K562 (cell line): ENCODE results near the gene PLK1. TPM values are rescaled to one million over a fixed set of nuclear protein-coding genes. Genes with fewer than 3 reads are reported as not detected.
A peak's percentile ranks its signal among the peaks of the same experiment; 100 is the strongest.

Experiments
- ATAC-seq: fragments of 200-7000 bp; cut with Tn5 transposase; 3 replicates; pipeline ENCODE4 v1.9.1; 2020; ENCODE audit warnings: moderate library complexity
- BruUV-seq: library from RNA; stranded (reverse); fragments of 400-500 nt; replicated peaks from 2 replicates; lab custom pipeline; 2021; lab: Mats Ljungman, UMichigan
- CTCF ChIA-PET: fragments of 300-600 bp; formaldehyde crosslinking; extraction: SDS; loops from one replicate; lab custom pipeline; 2021; ENCODE audit warnings: low intra/inter-chr PET ratio; lab: Yijun Ruan, JAX
- POLR2A ChIA-PET: fragments of 300-600, 350-650 bp; sonication (Branson Sonifier 250); formaldehyde crosslinking; extraction: SDS; loops from one replicate; lab custom pipeline; 2021; ENCODE audit warnings: antibody characterized with exemption, inconsistent platforms; lab: Yijun Ruan, JAX
- DNase-seq, 4 experiments: peaks; one replicate each; pipeline versions ENCODE4 v3.0.0 to v3.0.0-alpha.2; 2011 to 2018; ENCODE audit warnings: low spot score in 3 of 4, mixed read lengths in 3 of 4; ENCODE audit errors: extremely low read depth in 1 of 4
- FAIRE-seq: peaks from 2 replicates; lab custom pipeline; 2011; peaks lifted over from hg19 to GRCh38; lab: Jason Lieb, UNC
- H2AFZ ChIP-seq: 2 replicates; pipeline ENCODE4 v1.6.0; 2011; ENCODE audit warnings: low read depth, low read length, control low read depth, inconsistent platforms
- H3K27ac ChIP-seq: fragments of 200-600 bp; 3 replicates; pipeline ENCODE4 v1.8.0; 2011; ENCODE audit warnings: low read depth, mild to moderate bottlenecking, control low read depth, inconsistent platforms, low read length, moderate library complexity, mixed read lengths; ENCODE audit errors: extremely low read depth
- H3K27me3 ChIP-seq, 2 experiments: fragments of 300-600 bp in 1 of 2; 2 replicates in 1 of 2; 3 replicates in 1 of 2; pipeline versions ENCODE4 v1.6.0 to v1.8.0; 2011; ENCODE audit warnings: inconsistent platforms in 2 of 2, low read length in 2 of 2, mild to moderate bottlenecking in 1 of 2, mixed read lengths in 1 of 2, moderate library complexity in 1 of 2; ENCODE audit not compliant: control insufficient read depth in 2 of 2, insufficient read depth in 2 of 2
- H3K36me3 ChIP-seq: fragments of 300-600 bp; 3 replicates; pipeline ENCODE4 v1.8.0; 2011; ENCODE audit warnings: mild to moderate bottlenecking, low read length, inconsistent platforms; ENCODE audit not compliant: control insufficient read depth, insufficient read depth
- H3K4me1 ChIP-seq, 2 experiments: fragments of 200-600 bp in 1 of 2; replicated peaks in 1 of 2; 2 replicates in 1 of 2; 3 replicates in 1 of 2; pipeline versions ENCODE4 v1.5.1 to v1.8.0; 2011; ENCODE audit warnings: inconsistent platforms in 2 of 2, low read length in 2 of 2, mild to moderate bottlenecking in 1 of 2, mixed read lengths in 1 of 2, moderate library complexity in 1 of 2; ENCODE audit not compliant: control insufficient read depth in 2 of 2, insufficient read depth in 2 of 2
- H3K4me2 ChIP-seq: 2 replicates; pipeline ENCODE4 v1.6.1; 2011; ENCODE audit warnings: low read length, control low read depth, inconsistent platforms, mixed read lengths; ENCODE audit not compliant: insufficient read depth
- H3K4me3 ChIP-seq: fragments of 200-600 bp; sonication (generic), shearing (Covaris generic); 2 replicates; pipeline ENCODE4 v1.5.1; 2016; ENCODE audit warnings: control low read depth, inconsistent platforms
- H3K79me2 ChIP-seq: fragments of 200-600 bp; 3 replicates; pipeline ENCODE4 v1.8.0; 2011; ENCODE audit warnings: low read length, inconsistent platforms; ENCODE audit not compliant: control insufficient read depth, insufficient read depth
- H3K9ac ChIP-seq, 2 experiments: 2 replicates each; pipeline versions ENCODE4 v1.6.0 to v1.6.1; 2011; ENCODE audit warnings: low read depth in 2 of 2, low read length in 2 of 2, control low read depth in 1 of 2, inconsistent platforms in 1 of 2, mild to moderate bottlenecking in 1 of 2, mixed read lengths in 1 of 2; ENCODE audit not compliant: insufficient read depth in 1 of 2
- H3K9me1 ChIP-seq: one replicate; pipeline ENCODE4 v1.6.0; 2011; ENCODE audit warnings: inconsistent platforms, mild to moderate bottlenecking, low read length, moderate library complexity; ENCODE audit not compliant: control insufficient read depth, insufficient read depth
- H3K9me3 ChIP-seq: replicated peaks from 2 replicates; pipeline ENCODE4 v1.5.1; 2011; ENCODE audit warnings: low read depth, low read length, inconsistent platforms; ENCODE audit not compliant: control insufficient read depth, insufficient read depth
- H4K20me1 ChIP-seq: replicated peaks from 2 replicates; pipeline ENCODE4 v1.6.1; 2011; ENCODE audit warnings: low read length, inconsistent platforms, mixed read lengths; ENCODE audit not compliant: control insufficient read depth, insufficient read depth
- CHD2 ChIP-seq: IDR thresholded peaks from 2 replicates; pipeline ENCODE4 v1.6.1; 2011; ENCODE audit warnings: low read depth, low read length
- CXXC5 ChIP-seq: fragments of 250-450 bp; sonication (Bioruptor Pico); IDR thresholded peaks from 2 replicates; pipeline ENCODE4 v1.8.0; 2022; ENCODE audit warnings: inconsistent platforms, mild to moderate bottlenecking, moderate library complexity
- FOXJ3 ChIP-seq: sonication (generic); formaldehyde crosslinking; IDR thresholded peaks from 2 replicates; pipeline ENCODE4 v1.4.0; 2020; ENCODE audit warnings: mild to moderate bottlenecking, missing genetic modification reagents
- FOXM1 ChIP-seq, 2 experiments: fragments of 450-650 bp in 1 of 2; sonication (generic) in 1 of 2; formaldehyde crosslinking in 1 of 2; IDR thresholded peaks; 2 replicates each; pipeline versions ENCODE4 v1.6.1 to v1.9.0; 2017 to 2022; ENCODE audit warnings: low read depth in 2 of 2, mild to moderate bottlenecking in 2 of 2, missing genetic modification reagents in 1 of 2, moderate library complexity in 1 of 2
- HNRNPH1 ChIP-seq: fragments of 200-400 bp; formaldehyde crosslinking; optimal IDR thresholded peaks from 2 replicates; pipeline ENCODE3; 2017; ENCODE audit warnings: low read depth, mild to moderate bottlenecking, low read length, moderate library complexity
- HNRNPLL ChIP-seq: fragments of 200-400 bp; formaldehyde crosslinking; IDR thresholded peaks from 2 replicates; pipeline ENCODE4 v1.6.1; 2017; ENCODE audit warnings: low read length, low read depth, mild to moderate bottlenecking; ENCODE audit not compliant: poor library complexity, severe bottlenecking
- HNRNPUL1 ChIP-seq: fragments of 200-400 bp; formaldehyde crosslinking; IDR thresholded peaks from 2 replicates; pipeline ENCODE4 v1.6.1; 2017; ENCODE audit warnings: low read length
- NEUROD1 ChIP-seq: fragments of 150-350 bp; IDR thresholded peaks from 2 replicates; pipeline ENCODE4 v1.6.1; 2014; ENCODE audit warnings: borderline replicate concordance, low read length, low read depth; ENCODE audit not compliant: partially characterized antibody
- POLR2G ChIP-seq: fragments of 200-400 bp; formaldehyde crosslinking; IDR thresholded peaks from 2 replicates; pipeline ENCODE4 v1.6.1; 2017; ENCODE audit warnings: low read depth, mild to moderate bottlenecking, antibody characterized with exemption, low read length, moderate library complexity
- RBFOX2 ChIP-seq: fragments of 200-400 bp; formaldehyde crosslinking; IDR thresholded peaks from 2 replicates; pipeline ENCODE4 v1.6.1; 2017; ENCODE audit warnings: low read depth, mild to moderate bottlenecking, low read length, moderate library complexity
- SMAD4 ChIP-seq: fragments of 250-450 bp; sonication (Bioruptor Pico); conservative IDR thresholded peaks from 2 replicates; pipeline ENCODE4 v1.8.0; 2021; ENCODE audit warnings: inconsistent platforms, mild to moderate bottlenecking, moderate library complexity
- ZBTB33 ChIP-seq: sonication (generic); formaldehyde crosslinking; IDR thresholded peaks from 2 replicates; pipeline ENCODE4 v1.8.1; 2023; ENCODE audit warnings: mild to moderate bottlenecking, missing genetic modification reagents
- ZMIZ1 ChIP-seq, 2 experiments: fragments of 150-350 bp in 1 of 2; IDR thresholded peaks; 2 replicates each; pipeline ENCODE4 v1.6.1; 2012 to 2016; ENCODE audit warnings: low read depth in 2 of 2, low read length in 2 of 2, mild to moderate bottlenecking in 1 of 2, moderate library complexity in 1 of 2
- ZNF449 ChIP-seq: fragments of 250-450 bp; sonication (Bioruptor Pico); IDR thresholded peaks from 2 replicates; pipeline ENCODE4 v1.8.0; 2022; ENCODE audit warnings: moderate library complexity, mild to moderate bottlenecking, inconsistent platforms
- WGBS: fragments of 100-300 bp; shearing (Covaris generic); methylation state at CpG from one replicate; pipeline ENCODE4 v1.1.6; 2016; ENCODE audit warnings: low coverage, mixed read lengths; ENCODE audit not compliant: insufficient coverage; ENCODE audit errors: missing lambda C conversion rate; 5-methylcytosine and 5-hydroxymethylcytosine counted together
- in situ Hi-C: fragments of 300-500 bp; cut with MboI; formaldehyde crosslinking; loops from 4 replicates; pipeline ENCODE4 v1.15.0; 2018; ENCODE audit warnings: inconsistent platforms, mixed read lengths
- intact Hi-C: fragments of 100-400 bp; cut with micrococcal nuclease; formaldehyde crosslinking; loops from 2 replicates; pipeline ENCODE4 v1.14.2; 2022
- polyA plus RNA-seq, 8 experiments: library from polyadenylated mRNA; depleted of rRNA in 4 of 8; stranded (reverse) in 5 of 8; unstranded in 3 of 8; fragments of >200 nt; fragmentation: Nextera tagmentation in 2 of 8; fragmentation: Illumina TruSeq in 1 of 8; extraction: Ambion mirVana in 2 of 8; extraction: Trizol in 1 of 8; gene quantifications; 2 replicates each; pipeline versions ENCODE4 v1.2.1 to v1.2.3, GENCODE V29; 2011 to 2014; ENCODE audit warnings: inconsistent platforms in 1 of 8, missing spikeins in 1 of 8
- total RNA-seq, 7 experiments: library from RNA; depleted of rRNA in 6 of 7; stranded (reverse); fragments of >200 nt in 6 of 7; fragmentation: Illumina TruSeq in 2 of 7; extraction: Trizol in 2 of 7; gene quantifications; 2 replicates each; pipeline versions ENCODE4 v1.2.1 to v1.2.3, GENCODE V29; 2011 to 2021; ENCODE audit warnings: low replicate concordance in 1 of 7

PLK1 gene
- total and polyA plus RNA-seq, 9 of the 15 experiments (the other 6 are each of a cell fraction or from before 2014, with no cell fraction given), result 13.6 to 212 (median 45.5) TPM

- Histone ChIP-seq H3K4me1 (peaks cover 0 to 17% of the 10 kb centered on the region in 2 experiments; a peak in 3 of 5 replicates), H3K27me3 (no peaks in the 10 kb centered on the region), H3K9me1 (no peaks in the 10 kb centered on the region), H3K36me3 (peaks cover 71% of the 10 kb centered on the region), H3K4me3 (no peak overlapping the region), H3K9me3 (no peaks in the 10 kb centered on the region), H3K27ac (no peak overlapping the region), H3K4me2 (no peak overlapping the region), H2AFZ (no peak overlapping the region), H3K79me2 (peaks cover 4% of the 10 kb centered on the region; the same call in 1 of the 3 replicates), H4K20me1 (no peaks in the 10 kb centered on the region), H3K9ac (no peak overlapping the region; a peak in 1 of 4 replicates)
- FAIRE-seq (no peak), ATAC-seq (no peak), DNase-seq (no peak)
- POLR2A ChIA-PET, result interaction anchor here (0.7 to 6.4 kb wide), 5 partner anchors 8 to 109 kb away, joined by 3 to 54 read pairs (median 3); partner anchors contain the start of gene PLK1
- in situ Hi-C loops, result no loop called here
- TSS peak; percentile 50 for BruUV-seq
- CTCF ChIA-PET, result no interaction called here
- intact Hi-C loops, result no loop called here
- 95% methylated on average over 36 of the region's 36 CpGs for WGBS
- no peak for TF ChIP-seq HNRNPLL
- no peak for TF ChIP-seq CXXC5 (CRISPR knock-in tag)
- no peak for TF ChIP-seq FOXM1 (IDR thresholded peaks at IDR 0.05; ENCODE audit: low read depth)
- no peak for TF ChIP-seq FOXM1 (CRISPR knock-in tag; IDR thresholded peaks at IDR 0.05; ENCODE audit: low read depth)
- no peak for TF ChIP-seq HNRNPUL1
- TF ChIP-seq FOXJ3 (CRISPR knock-in tag), result no peak
- no peak for TF ChIP-seq SMAD4
- no peak for TF ChIP-seq ZMIZ1 (IDR thresholded peaks at IDR 0.05; ENCODE audit: low read depth in 2 of 2, low read length in 2 of 2)
- no peak for TF ChIP-seq ZNF449 (CRISPR knock-in tag)
- no peak for TF ChIP-seq NEUROD1
- TF ChIP-seq POLR2G, result peak; percentile 52
- no peak for TF ChIP-seq CHD2
- peak; percentile 59 for TF ChIP-seq ZBTB33 (CRISPR knock-in tag)
- no peak for TF ChIP-seq HNRNPH1
- peak; percentile 59 for TF ChIP-seq RBFOX2
These were observed 10.9 kb downstream of the PLK1 start for GRCh38 chr16:23689442-23690187.
